ENCODE measurements around the gene ARMH1. TPM values are rescaled to one million over a fixed set of nuclear protein-coding genes. Genes with fewer than 3 reads are reported as not detected.
"Not testable (repeated sequence)": the region's sequence is repeated elsewhere in the genome, so short reads cannot be mapped to it uniquely, and the experiment has no call there.

ARMH1 gene
- total RNA-seq, 1 donor from 2014 or later = not detected

DNA sequence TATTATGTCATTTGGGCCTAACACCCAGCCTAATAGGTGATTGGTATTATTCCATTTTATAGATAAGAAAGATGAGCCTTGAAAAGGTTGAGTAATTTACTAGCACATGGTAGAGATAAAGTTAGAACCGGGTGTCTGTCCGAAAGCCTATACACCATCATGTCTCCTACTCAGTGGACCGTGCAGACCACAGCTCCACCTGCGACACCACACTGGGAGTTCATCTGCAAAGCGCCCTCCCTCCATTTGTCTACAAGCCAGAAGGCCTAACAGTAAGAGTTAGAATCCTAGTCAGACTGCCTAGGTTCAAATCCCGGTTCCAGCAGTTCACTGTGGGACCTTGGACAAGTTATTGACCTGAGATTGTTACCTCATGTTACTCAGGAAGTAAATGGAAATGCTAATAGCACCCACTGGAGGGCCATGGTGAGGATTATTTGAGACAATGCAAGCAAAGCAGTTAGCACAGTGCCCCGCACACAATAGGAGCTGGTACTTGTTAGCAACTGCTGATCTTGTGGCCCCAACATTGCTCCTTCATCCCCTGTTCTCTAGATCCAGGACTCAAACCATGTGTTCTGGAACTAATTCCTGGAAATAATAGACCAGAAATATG is 20.5 kb downstream of the ARMH1 start:
- Histone ChIP-seq H3K27me3 (ENCODE audit: control insufficient read depth, insufficient read depth, low read length) (no peaks in the 10 kb centered on the region), H3K4me3 (ENCODE audit: low read depth, low read length) (no peak overlapping the region), H3K36me3 (ENCODE audit: control insufficient read depth, insufficient read depth, low read length) (no peaks in the 10 kb centered on the region)
- FAIRE-seq (no peak), DNase-seq (ENCODE audit: low read depth) (no peak)
- TF ChIP-seq, protein P1, sequence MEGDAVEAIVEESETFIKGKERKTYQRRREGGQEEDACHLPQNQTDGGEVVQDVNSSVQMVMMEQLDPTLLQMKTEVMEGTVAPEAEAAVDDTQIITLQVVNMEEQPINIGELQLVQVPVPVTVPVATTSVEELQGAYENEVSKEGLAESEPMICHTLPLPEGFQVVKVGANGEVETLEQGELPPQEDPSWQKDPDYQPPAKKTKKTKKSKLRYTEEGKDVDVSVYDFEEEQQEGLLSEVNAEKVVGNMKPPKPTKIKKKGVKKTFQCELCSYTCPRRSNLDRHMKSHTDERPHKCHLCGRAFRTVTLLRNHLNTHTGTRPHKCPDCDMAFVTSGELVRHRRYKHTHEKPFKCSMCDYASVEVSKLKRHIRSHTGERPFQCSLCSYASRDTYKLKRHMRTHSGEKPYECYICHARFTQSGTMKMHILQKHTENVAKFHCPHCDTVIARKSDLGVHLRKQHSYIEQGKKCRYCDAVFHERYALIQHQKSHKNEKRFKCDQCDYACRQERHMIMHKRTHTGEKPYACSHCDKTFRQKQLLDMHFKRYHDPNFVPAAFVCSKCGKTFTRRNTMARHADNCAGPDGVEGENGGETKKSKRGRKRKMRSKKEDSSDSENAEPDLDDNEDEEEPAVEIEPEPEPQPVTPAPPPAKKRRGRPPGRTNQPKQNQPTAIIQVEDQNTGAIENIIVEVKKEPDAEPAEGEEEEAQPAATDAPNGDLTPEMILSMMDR (IDR thresholded peaks at IDR 0.05; ENCODE audit: insufficient read depth, low read length, severe bottlenecking) = no peak

DNA sequence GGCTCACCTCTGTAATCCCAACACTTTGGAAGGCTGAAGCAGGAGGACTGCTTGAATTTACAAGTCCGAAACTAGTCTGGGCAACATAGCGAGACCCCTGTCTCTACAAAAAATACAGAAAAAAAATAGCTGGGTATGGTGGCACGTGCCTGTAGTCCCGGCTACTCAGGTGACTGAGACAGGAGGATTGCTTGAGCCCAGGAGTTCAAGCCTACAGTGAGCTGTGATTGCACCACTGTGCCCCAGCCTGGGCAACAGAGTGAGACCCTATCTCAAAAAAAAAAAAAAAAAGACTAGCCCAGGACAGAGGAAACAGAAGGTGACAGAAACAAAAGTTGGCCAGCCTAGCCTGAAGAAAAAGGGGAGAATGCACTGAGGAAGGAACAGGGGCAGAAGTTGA is 21.2 kb downstream of the ARMH1 start:
- no peak for FAIRE-seq
- DNase-seq (ENCODE audit: low read depth) = no peak
- Histone ChIP-seq H3K27me3 (ENCODE audit: control insufficient read depth, insufficient read depth, low read length) (no peaks in the 10 kb centered on the region), H3K4me3 (ENCODE audit: low read depth, low read length) (no peak overlapping the region), H3K36me3 (ENCODE audit: control insufficient read depth, insufficient read depth, low read length) (no peaks in the 10 kb centered on the region)
- TF ChIP-seq, protein P1 (IDR thresholded peaks at IDR 0.05; ENCODE audit: insufficient read depth, low read length, severe bottlenecking) = no peak

DNA sequence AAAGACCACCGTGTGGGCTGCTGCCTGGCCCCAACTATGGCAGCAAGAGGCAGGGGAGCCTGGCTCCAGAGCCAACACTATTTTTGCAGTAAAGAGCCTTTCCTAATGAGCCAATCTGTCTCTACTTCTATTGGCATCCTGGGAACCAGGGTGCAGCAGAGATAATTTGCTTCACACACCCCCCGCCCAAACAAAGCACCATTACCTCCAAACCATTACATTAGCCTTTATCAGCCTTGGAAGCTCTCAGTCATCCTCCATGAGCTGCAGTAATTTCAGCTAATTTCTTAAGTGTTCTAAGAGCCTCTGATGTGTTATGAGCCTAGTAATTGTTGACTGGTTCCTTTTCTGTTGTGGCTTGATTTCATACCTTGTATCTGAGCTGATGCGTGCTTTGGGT is 21.6 kb downstream of the ARMH1 start:
- no peaks in the 10 kb centered on the region for H3K36me3 ChIP-seq (ENCODE audit: control insufficient read depth, insufficient read depth, low read length)
- TF ChIP-seq, protein P1 (IDR thresholded peaks at IDR 0.05; ENCODE audit: insufficient read depth, low read length, severe bottlenecking) = no peak
- DNase-seq (ENCODE audit: low read depth) = no peak
- no peaks in the 10 kb centered on the region for H3K27me3 ChIP-seq (ENCODE audit: control insufficient read depth, insufficient read depth, low read length)
- no peak for FAIRE-seq
- no peak overlapping the region for H3K4me3 ChIP-seq (ENCODE audit: low read depth, low read length)

DNA sequence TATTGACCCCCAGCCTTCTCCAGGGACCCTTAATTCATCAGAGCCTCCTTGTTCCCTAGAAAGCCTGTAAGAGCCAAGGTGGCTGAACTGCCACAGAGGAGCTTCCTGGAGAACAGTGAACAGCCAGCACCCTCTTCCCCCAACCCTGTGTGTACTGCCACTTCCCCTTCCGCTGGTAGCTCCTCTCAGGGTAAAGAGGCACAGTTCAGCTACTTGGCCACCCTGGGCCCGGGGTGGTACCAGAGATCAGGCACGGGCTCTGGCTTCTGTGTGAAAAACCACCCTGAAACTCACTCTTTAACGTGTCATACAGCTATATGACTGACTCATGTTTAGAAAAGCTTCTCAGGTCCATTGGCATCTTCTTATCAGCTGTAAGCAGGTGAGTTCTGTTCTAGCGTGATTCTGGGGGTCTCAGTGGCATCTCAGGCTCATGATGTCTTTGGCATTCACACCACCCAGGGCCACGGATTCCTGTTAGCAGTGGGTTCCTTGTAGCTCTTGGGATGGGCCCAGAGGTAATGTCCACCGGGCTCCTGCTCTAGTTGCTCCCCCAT is 22.4 kb downstream of the ARMH1 start:
- DNase-seq (ENCODE audit: low read depth) = no peak
- no peak overlapping the region for H3K4me3 ChIP-seq (ENCODE audit: low read depth, low read length)
- no peaks in the 10 kb centered on the region for H3K36me3 ChIP-seq (ENCODE audit: control insufficient read depth, insufficient read depth, low read length)
- peak; percentile 58 for FAIRE-seq
- no peaks in the 10 kb centered on the region for H3K27me3 ChIP-seq (ENCODE audit: control insufficient read depth, insufficient read depth, low read length)
- TF ChIP-seq, protein P1 (IDR thresholded peaks at IDR 0.05; ENCODE audit: insufficient read depth, low read length, severe bottlenecking) = no peak

DNA sequence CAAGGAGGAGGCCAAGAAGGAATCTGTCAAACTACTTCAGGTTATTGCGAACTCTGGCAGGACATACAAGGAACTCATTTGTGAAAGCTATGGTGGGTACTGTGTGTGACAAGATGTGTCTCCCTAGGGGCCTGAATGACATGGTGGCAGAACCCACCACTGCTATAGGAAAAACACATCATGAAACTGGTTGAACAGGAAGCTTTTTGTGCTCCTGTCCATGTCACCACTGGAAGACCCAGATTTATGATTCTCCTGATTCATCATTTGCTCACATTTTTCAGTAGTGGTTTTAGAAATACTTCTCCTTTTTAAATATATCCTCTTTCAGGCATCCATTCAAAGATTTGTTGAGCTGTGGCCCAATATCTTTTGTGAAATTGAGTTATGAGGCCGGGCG is 23.6 kb downstream of the ARMH1 start:
- DNase-seq (ENCODE audit: low read depth) (no peak), FAIRE-seq (no peak)
- H3K27me3 ChIP-seq (ENCODE audit: control insufficient read depth, insufficient read depth, low read length) = no peaks in the 10 kb centered on the region
- H3K4me3 ChIP-seq (ENCODE audit: low read depth, low read length) = no peak overlapping the region
- H3K36me3 ChIP-seq (ENCODE audit: control insufficient read depth, insufficient read depth, low read length) = no peaks in the 10 kb centered on the region
- TF ChIP-seq, protein P1 (IDR thresholded peaks at IDR 0.05; ENCODE audit: insufficient read depth, low read length, severe bottlenecking) = no peak

DNA sequence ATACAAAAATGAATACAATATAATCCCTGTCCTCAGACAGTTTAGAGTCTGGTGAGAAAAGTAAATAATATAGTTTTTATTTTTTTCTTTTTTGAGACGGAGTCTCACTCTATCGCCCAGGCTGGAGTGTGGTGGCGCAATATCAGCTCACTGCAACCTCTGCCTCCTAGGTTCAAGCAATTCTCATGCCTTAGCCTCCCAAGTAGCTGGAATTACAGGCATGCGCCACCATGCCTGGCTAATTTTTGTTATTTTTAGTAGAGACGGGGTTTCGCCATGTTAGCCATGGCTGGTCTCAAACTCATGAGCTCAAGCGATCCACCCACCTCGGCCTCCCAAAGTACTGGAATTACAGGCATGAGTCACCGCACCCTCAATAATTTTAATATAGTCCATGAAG is 24.9 kb downstream of the ARMH1 start:
- H3K36me3 ChIP-seq (ENCODE audit: control insufficient read depth, insufficient read depth, low read length); FAIRE-seq; H3K27me3 ChIP-seq (ENCODE audit: control insufficient read depth, insufficient read depth, low read length); DNase-seq (ENCODE audit: low read depth); H3K4me3 ChIP-seq (ENCODE audit: low read depth, low read length): not testable (repeated sequence)
